Motor neuron (in vitro differentiated cells): Measurements from ENCODE around the gene SLC43A2. TPM values are rescaled to one million over a fixed set of nuclear protein-coding genes. Genes with fewer than 3 reads are reported as not detected.

ENCODE experiments used
- ATAC-seq, 8 experiments: fragments of 200-7000 bp; cut with Tn5 transposase; replicated peaks in 6 of 8; 2 replicates each; pipeline ENCODE4 v1.8.0; 2021; ENCODE audit warnings: mild to moderate bottlenecking in 8 of 8, moderate library complexity in 8 of 8
- H3K27ac ChIP-seq, 2 donors: fragments of 250-450 bp; sonication (Bioruptor Pico); 2 replicates each; pipeline ENCODE4 v1.9.0; 2021; ENCODE audit warnings: antibody characterized with exemption in 2 of 2, mild to moderate bottlenecking in 2 of 2, moderate library complexity in 1 of 2
- H3K4me1 ChIP-seq, 2 donors: fragments of 250-450 bp; sonication (Bioruptor Pico); replicated peaks in 1 of 2; 2 replicates each; pipeline ENCODE4 v1.6.1; 2021; ENCODE audit warnings: antibody characterized with exemption in 2 of 2, mild to moderate bottlenecking in 2 of 2, moderate library complexity in 1 of 2
- H3K4me3 ChIP-seq, 5 donors: fragments of 250-450 bp; sonication (Bioruptor Pico); 2 replicates each; pipeline ENCODE4 v1.9.0; 2021; ENCODE audit warnings: antibody characterized with exemption in 5 of 5, mild to moderate bottlenecking in 5 of 5, moderate library complexity in 4 of 5
- WGBS, 10 experiments: fragments of 450-650 bp; shearing (Covaris generic); methylation state at CpG; one replicate each; pipeline ENCODE4 v1.0.0; 2022; 5-methylcytosine and 5-hydroxymethylcytosine counted together
- in situ Hi-C, 9 experiments: fragments of 400-800 bp; cut with MboI; loops; one replicate each; pipeline ENCODE4 v1.15.0; 2021; ENCODE audit warnings: low sequenced_read_pairs in 9 of 9, low pct_unique_long_range_greater_than_20kb in 2 of 9; ENCODE audit not compliant: unreplicated experiment in 9 of 9
- total RNA-seq, 8 experiments: library from RNA; unstranded; fragments of 300-600 nt; gene quantifications; 2 replicates each; pipeline versions ENCODE4 v1.2.3 to v1.2.4, GENCODE V29; 2022

SLC43A2 gene
- total RNA-seq, 8 experiments from 2014 or later = 7.2 to 33.3 (median 25.2) TPM

GRCh38 chr17:1626333-1626732, 2.3 kb downstream of the SLC43A2 start:
- in situ Hi-C loops = no loop called here
- no peak overlapping the region for H3K27ac ChIP-seq
- peak overlapping the region; percentile 56 to 89 (median 68) for H3K4me3 ChIP-seq
- no peak for ATAC-seq
- peaks cover 20% of the 10 kb centered on the region in 2 donors for H3K4me1 ChIP-seq
- 0 to 54% (median 40%) methylated on average over 1 to 3 of the region's 3 CpGs; no CpG with 5 or more reads in 3 of the 10 experiments for WGBS, 10 experiments

DNA sequence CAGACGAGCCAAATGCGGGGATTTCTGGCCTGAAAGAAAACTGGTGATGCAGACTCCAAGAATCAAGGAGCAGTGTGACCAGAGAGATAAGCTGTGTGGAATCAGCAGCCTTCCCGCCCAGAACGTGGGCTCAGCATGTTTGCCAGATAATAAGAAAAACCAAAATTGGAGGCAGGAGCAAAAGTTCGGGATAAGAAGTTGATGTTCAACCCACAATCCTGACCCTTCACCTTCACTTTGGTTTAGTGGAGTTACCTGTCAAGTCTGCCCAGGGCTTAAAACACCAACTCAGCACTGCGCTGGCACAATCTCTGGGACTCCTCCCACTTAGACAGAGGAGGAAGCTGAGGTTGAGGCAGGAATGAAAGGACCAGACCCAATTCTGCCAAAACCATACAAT, 3.1 kb downstream of the SLC43A2 start:
- Histone ChIP-seq H3K4me1 (peaks cover 20% of the 10 kb centered on the region in 2 donors), H3K27ac (no peak overlapping the region), H3K4me3 (no peak overlapping the region)
- in situ Hi-C loops = no loop called here
- WGBS, 10 experiments = 62 to 96% (median 82%) methylated on average over 1 to 5 of the region's 6 CpGs
- ATAC-seq = no peak

DNA sequence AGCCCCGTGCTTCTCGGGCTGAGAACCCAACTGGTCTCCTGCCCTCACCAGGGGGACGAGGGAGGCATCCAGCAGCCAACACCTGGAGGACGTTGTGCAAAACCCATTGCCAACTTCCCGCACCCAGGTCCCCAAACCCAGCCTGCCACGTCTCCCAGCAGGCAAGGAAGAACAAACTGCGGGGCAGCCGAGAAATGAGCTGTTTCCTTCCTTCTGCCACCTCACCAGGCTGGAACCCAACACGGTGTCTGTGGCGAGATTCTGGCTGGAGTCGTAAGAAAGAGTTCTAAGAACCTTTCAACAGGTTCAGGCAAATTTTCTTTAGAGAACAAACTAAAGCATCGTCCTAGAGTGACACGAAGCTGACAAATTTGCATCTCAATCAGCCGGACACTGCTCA, 3.6 kb downstream of the SLC43A2 start:
- H3K27ac ChIP-seq = no peak overlapping the region
- WGBS, 10 experiments = 10 to 100% (median 84%) methylated on average over 1 to 12 of the region's 14 CpGs
- no peak for ATAC-seq
- in situ Hi-C loops = no loop called here
- H3K4me3 ChIP-seq = no peak overlapping the region
- peaks cover 20% of the 10 kb centered on the region in 2 donors for H3K4me1 ChIP-seq

GRCh38 chr17:1624650-1625049, 4.0 kb downstream of the SLC43A2 start:
- in situ Hi-C loops = no loop called here
- no peak overlapping the region for H3K4me3 ChIP-seq
- no peak for ATAC-seq
- peaks cover 20% of the 10 kb centered on the region in 2 donors for H3K4me1 ChIP-seq
- 0 to 100% (median 88%) methylated on average over 1 to 7 of the region's 12 CpGs; no CpG with 5 or more reads in 1 of the 10 experiments for WGBS, 10 experiments
- H3K27ac ChIP-seq = no peak overlapping the region

DNA sequence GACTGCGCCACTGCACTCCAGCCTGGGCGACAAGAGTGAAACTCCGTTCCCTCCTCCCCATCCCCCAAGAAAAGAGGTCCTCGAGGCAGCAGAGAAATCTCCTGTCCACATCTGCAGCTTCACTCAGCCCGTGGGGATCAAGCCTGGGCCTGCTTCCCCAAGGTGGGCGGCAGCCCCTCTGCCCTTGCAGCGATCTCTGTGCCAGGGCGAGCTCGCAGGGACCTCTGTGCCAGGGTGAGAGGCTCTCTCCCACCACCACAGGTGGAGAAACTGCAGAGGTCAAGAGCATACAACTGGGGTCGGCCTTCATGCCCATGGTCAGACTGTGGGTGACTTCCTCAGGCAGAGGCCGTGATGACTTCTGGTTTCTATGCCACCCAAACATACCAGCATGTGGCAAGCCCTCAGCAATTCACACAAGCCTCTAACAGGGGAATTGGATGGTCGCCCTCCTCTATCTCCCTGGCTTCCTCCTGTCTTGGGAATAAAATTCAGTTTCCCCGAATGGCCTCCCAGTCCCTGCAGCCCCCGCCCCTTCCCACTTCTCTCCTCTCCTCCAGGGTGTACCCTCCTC, 5.5 kb downstream of the SLC43A2 start:
- Histone ChIP-seq H3K4me1 (peaks cover 20% of the 10 kb centered on the region in 2 donors), H3K4me3 (no peak overlapping the region), H3K27ac (no peak overlapping the region)
- 83 to 100% (median 93%) methylated on average over 1 to 9 of the region's 14 CpGs; no CpG with 5 or more reads in 7 of the 10 experiments for WGBS, 10 experiments
- ATAC-seq = no peak
- in situ Hi-C loops = no loop called here

DNA sequence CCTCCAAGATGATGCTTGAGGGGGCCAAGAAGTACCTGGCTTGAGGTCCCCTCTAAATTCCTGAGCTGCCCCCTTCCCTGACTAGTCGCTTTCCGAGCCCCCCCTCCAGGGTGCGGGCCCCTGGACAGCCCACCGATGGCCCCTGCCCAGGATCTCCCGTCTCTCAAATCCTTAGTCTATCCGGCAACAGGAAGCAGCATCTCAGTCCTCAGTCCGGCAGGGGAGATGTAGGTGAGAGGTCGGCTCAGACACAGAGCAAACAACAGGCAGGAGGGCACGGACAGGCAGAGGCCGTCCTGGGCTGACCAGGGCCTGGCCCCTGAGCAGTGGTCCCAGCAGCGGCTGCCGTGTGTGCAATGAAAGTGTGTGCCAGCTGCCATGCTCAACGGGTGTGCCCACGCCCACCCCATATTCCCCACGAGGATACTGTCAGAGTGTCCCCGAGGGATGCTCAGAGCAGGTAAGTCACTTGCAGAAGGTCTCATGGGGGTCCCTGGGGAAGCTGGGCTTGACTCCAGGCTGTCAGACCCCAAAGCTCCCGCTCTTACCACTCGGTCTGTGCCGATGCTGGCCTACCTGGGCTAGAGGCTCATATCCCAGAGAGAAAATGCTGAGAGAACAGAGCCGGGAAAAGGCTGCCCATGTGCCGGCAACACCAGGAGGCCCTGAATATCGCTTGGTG, 7.2 kb downstream of the SLC43A2 start:
- H3K27ac ChIP-seq = no peak overlapping the region
- in situ Hi-C loops = no loop called here
- H3K4me3 ChIP-seq = no peak overlapping the region
- H3K4me1 ChIP-seq = peaks cover 12% of the 10 kb centered on the region in 2 donors
- peak in 2 of 8 experiments; percentile 9 to 18 for ATAC-seq
- 81 to 100% (median 100%) methylated on average over 2 to 3 of the region's 22 CpGs; no CpG with 5 or more reads in 7 of the 10 experiments for WGBS, 10 experiments

GRCh38 chr17:1620486-1620885, 8.1 kb downstream of the SLC43A2 start:
- in situ Hi-C loops = no loop called here
- 87 to 98% (median 88%) methylated on average over 3 to 7 of the region's 13 CpGs; no CpG with 5 or more reads in 7 of the 10 experiments for WGBS, 10 experiments
- peaks cover 3% of the 10 kb centered on the region in 2 donors for H3K4me1 ChIP-seq
- H3K4me3 ChIP-seq = no peak overlapping the region
- ATAC-seq = peak in 1 of 8 experiments; percentile 35
- H3K27ac ChIP-seq = no peak overlapping the region

DNA sequence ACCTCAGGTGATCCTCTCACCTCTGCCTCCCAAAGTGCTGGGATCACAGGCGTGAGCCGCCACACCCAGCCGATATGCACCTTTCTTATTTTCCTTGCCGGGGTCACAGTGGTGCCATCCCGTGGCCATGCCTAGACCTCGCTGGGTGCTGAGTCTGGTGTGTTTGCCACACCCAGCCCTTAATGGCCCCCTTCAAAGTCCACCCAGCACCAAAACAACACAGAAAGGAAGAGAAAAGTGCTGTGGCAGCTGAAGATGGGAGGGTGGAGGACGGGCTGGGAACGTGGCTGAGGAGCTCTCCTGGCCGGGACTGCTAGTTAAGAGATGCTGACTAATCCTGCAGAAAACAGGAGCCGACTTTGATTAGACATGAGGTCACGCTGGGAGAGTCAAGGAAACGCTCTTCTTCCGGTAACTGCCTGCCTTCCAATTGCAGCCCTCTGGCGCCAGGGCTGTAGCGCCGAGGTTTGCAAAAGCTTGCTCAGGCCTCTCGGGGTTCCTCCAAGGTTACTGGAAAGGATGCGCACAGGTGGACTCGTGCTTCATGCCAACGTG, 10.9 kb downstream of the SLC43A2 start:
- no peak overlapping the region for H3K27ac ChIP-seq
- in situ Hi-C loops = no loop called here
- no peak overlapping the region for H3K4me3 ChIP-seq
- WGBS, 10 experiments = 60 to 100% (median 82%) methylated on average over 2 to 8 of the region's 20 CpGs; no CpG with 5 or more reads in 3 of the 10 experiments
- peak in 7 of 8 experiments; percentile 24 to 92 (median 61) for ATAC-seq
- no peaks in the 10 kb centered on the region for H3K4me1 ChIP-seq

DNA sequence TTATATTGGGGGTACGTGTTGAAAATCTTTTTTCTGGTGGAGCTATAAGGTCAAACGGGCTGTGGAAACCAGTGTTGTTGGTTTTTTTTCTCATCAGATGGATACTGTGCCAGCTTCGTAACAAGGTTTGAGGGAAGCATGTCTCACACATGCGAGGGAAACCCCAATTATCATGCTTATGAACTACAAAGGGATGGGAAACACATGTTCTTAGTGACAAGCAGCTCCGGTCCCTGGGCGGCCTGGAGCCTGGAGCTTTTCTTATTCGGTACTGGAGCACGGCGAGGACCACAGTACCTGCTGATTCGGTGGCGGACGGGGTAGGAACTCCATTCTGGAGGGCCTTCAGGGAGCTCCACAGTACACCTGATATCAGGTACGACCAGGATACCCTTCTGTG, 12.5 kb downstream of the SLC43A2 start:
- Histone ChIP-seq H3K27ac (no peak overlapping the region), H3K4me1 (no peaks in the 10 kb centered on the region), H3K4me3 (no peak overlapping the region)
- in situ Hi-C loops = no loop called here
- 31 to 100% (median 87%) methylated on average over 1 to 10 of the region's 13 CpGs for WGBS, 10 experiments
- no peak for ATAC-seq

GRCh38 chr17:1612400-1612799, 16.2 kb downstream of the SLC43A2 start:
- no peak overlapping the region for H3K27ac ChIP-seq
- no peak for ATAC-seq
- in situ Hi-C loops = no loop called here
- no peak overlapping the region for H3K4me3 ChIP-seq
- H3K4me1 ChIP-seq = no peaks in the 10 kb centered on the region
- WGBS, 10 experiments = 80 to 91% (median 85%) methylated on average over 2 to 12 of the region's 16 CpGs; no CpG with 5 or more reads in 5 of the 10 experiments

- no peak for ATAC-seq
- Histone ChIP-seq H3K4me3 (no peak overlapping the region), H3K27ac (no peak overlapping the region), H3K4me1 (peaks cover 3 to 5% of the 10 kb centered on the region in 2 donors)
- in situ Hi-C loops = no loop called here
- 60 to 100% (median 93%) methylated on average over 1 to 8 of the region's 10 CpGs; no CpG with 5 or more reads in 1 of the 10 experiments for WGBS, 10 experiments
Observed at GRCh38 chr17:1611715-1612114, 16.9 kb downstream of the SLC43A2 start.

GRCh38 chr17:1608676-1609075, 20.0 kb downstream of the SLC43A2 start:
- no peak overlapping the region for H3K27ac ChIP-seq
- peaks cover 18 to 25% of the 10 kb centered on the region in 2 donors for H3K4me1 ChIP-seq
- no peak overlapping the region for H3K4me3 ChIP-seq
- no peak for ATAC-seq
- in situ Hi-C loops = no loop called here
- WGBS, 10 experiments = 80 to 100% (median 87%) methylated on average over 1 to 6 of the region's 7 CpGs; no CpG with 5 or more reads in 1 of the 10 experiments

GRCh38 chr17:1607971-1608320, 20.7 kb downstream of the SLC43A2 start:
- WGBS, 10 experiments = 60 to 100% (median 89%) methylated on average over 1 to 4 of the region's 5 CpGs; no CpG with 5 or more reads in 6 of the 10 experiments
- peaks cover 18 to 25% of the 10 kb centered on the region in 2 donors for H3K4me1 ChIP-seq
- H3K27ac ChIP-seq = no peak overlapping the region
- no peak overlapping the region for H3K4me3 ChIP-seq
- in situ Hi-C loops = no loop called here
- ATAC-seq = no peak
